Measurements from ENCODE around the gene NOC3L. TPM values are rescaled to one million over a fixed set of nuclear protein-coding genes. Genes with fewer than 3 reads are reported as not detected.
A peak's percentile ranks its signal among the peaks of the same experiment; 100 is the strongest.

NOC3L gene
- total RNA-seq, 6 donors from 2014 or later, result 5.4 to 20.5 (median 15.7) TPM

DNA sequence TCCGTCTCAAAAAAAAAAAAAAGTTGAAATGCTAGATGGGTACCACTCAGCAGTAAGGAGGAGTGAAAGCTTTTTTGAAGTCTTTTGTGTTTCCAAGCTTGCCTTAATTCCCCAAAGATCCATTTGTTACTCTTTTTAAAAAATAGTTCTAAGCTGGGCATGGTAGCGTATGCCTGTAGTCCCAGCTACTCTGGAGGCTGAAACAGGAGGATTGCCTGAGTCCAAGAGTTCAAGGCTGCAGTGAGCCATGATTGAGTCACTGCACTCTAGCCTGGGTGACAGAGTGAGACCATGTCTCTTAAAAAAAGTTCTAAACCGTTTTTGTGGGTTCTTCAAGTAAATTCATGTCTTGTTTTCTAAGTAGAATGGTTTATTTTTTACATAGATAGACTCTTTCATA, 44.9 kb upstream of the NOC3L start:
- Histone ChIP-seq H3K36me3 (no peaks in the 10 kb centered on the region), H3K9me3 (no peaks in the 10 kb centered on the region), H3K4me1 (peaks cover 9 to 18% (median 13%) of the 10 kb centered on the region in 4 donors), H3K27me3 (no peaks in the 10 kb centered on the region), H3K27ac (no peak overlapping the region), H3K4me3 (no peak overlapping the region)
- 77 to 80% methylated on average over 3 of the region's 3 CpGs for WGBS, 2 donors
- no peak for DNase-seq
- TF ChIP-seq POLR2AphosphoS5 (IDR thresholded peaks at IDR 0.05) (no peak), CTCF (IDR thresholded peaks at IDR 0.05) (no peak), POLR2A (IDR thresholded peaks at IDR 0.05) (no peak), EP300 (IDR thresholded peaks at IDR 0.05) (no peak)
- ATAC-seq (ENCODE audit: low FRiP score in 2 of 2), result no peak

- peaks cover 9 to 18% (median 15%) of the 10 kb centered on the region in 4 donors for H3K4me1 ChIP-seq
- no peak overlapping the region for H3K4me3 ChIP-seq
- ATAC-seq (ENCODE audit: low FRiP score in 2 of 2) (no peak), DNase-seq (no peak)
- H3K27ac ChIP-seq, result no peak overlapping the region
- no peaks in the 10 kb centered on the region for H3K9me3 ChIP-seq
- no peaks in the 10 kb centered on the region for H3K36me3 ChIP-seq
- no peaks in the 10 kb centered on the region for H3K27me3 ChIP-seq
- no peak for TF ChIP-seq POLR2AphosphoS5 (IDR thresholded peaks at IDR 0.05)
- TF ChIP-seq EP300 (IDR thresholded peaks at IDR 0.05), result no peak
- TF ChIP-seq POLR2A (IDR thresholded peaks at IDR 0.05), result no peak
- TF ChIP-seq CTCF (IDR thresholded peaks at IDR 0.05), result no peak
Measured at GRCh38 chr10:94405406-94405805, 42.7 kb upstream of the NOC3L start.

- TF ChIP-seq POLR2AphosphoS5 (IDR thresholded peaks at IDR 0.05), result peak; percentile 9 to 53
- TF ChIP-seq CTCF (IDR thresholded peaks at IDR 0.05), result no peak
- TF ChIP-seq EP300 (IDR thresholded peaks at IDR 0.05), result no peak
- TF ChIP-seq POLR2A (IDR thresholded peaks at IDR 0.05), result peak in 1 of 4 donors; percentile 73
- DNase-seq (peak; percentile 72 to 92), ATAC-seq (ENCODE audit: low FRiP score in 2 of 2) (peak; percentile 78 to 79)
- Histone ChIP-seq H3K4me3 (peak overlapping the region; percentile 74 to 88 (median 86)), H3K36me3 (no peaks in the 10 kb centered on the region), H3K9me3 (no peaks in the 10 kb centered on the region), H3K27ac (peak overlapping the region; percentile 85 to 96 (median 94)), H3K27me3 (no peaks in the 10 kb centered on the region), H3K4me1 (peaks cover 9 to 18% (median 15%) of the 10 kb centered on the region in 4 donors)
- WGBS, 2 donors, result 1% methylated on average over 28 to 42 of the region's 51 CpGs
Measured at GRCh38 chr10:94403380-94404213, 40.9 kb upstream of the NOC3L start.

GRCh38 chr10:94402843-94403379, 40.2 kb upstream of the NOC3L start:
- H3K36me3 ChIP-seq, result no peaks in the 10 kb centered on the region
- H3K9me3 ChIP-seq, result no peaks in the 10 kb centered on the region
- peak overlapping the region; percentile 74 to 88 (median 86) for H3K4me3 ChIP-seq
- TF ChIP-seq CTCF (IDR thresholded peaks at IDR 0.05), result no peak
- TF ChIP-seq EP300 (IDR thresholded peaks at IDR 0.05), result no peak
- TF ChIP-seq POLR2A (IDR thresholded peaks at IDR 0.05), result no peak
- TF ChIP-seq POLR2AphosphoS5 (IDR thresholded peaks at IDR 0.05), result no peak
- no peaks in the 10 kb centered on the region for H3K27me3 ChIP-seq
- WGBS, 2 donors, result 1% methylated on average over 21 of the region's 77 CpGs; no CpG with 5 or more reads in 1 of the 2 donors
- peak; percentile 1 to 59 for ATAC-seq (ENCODE audit: low FRiP score in 2 of 2)
- DNase-seq, result peak; percentile 37 to 91
- peak overlapping the region; percentile 85 to 96 (median 94) for H3K27ac ChIP-seq
- peaks cover 9 to 18% (median 15%) of the 10 kb centered on the region in 4 donors for H3K4me1 ChIP-seq
